Measurements from ENCODE around the gene MEIOC.

The MEIOC gene

GRCh38 chr17:44661835-44662234 is 5.6 kb downstream of the MEIOC start:
- ChIA-PET POLR2A (ENCODE audit: low non-redundant PET) (no interaction called here), CTCF (interaction anchor here (0.6 kb wide), 1 partner anchor 609 kb away, joined by 3 read pairs; no protein-coding TSS in a partner anchor)
- no peak for TF ChIP-seq CTCF (conservative IDR thresholded peaks at IDR 0.05; ENCODE audit: low read depth)
- no peak for DNase-seq (ENCODE audit: low spot score)
- H3K27ac ChIP-seq, result no peak overlapping the region

- CTCF ChIA-PET, result interaction anchor here (0.6 kb wide), 1 partner anchor 19 kb away, joined by 3 read pairs; no protein-coding TSS in a partner anchor
- POLR2A ChIA-PET (ENCODE audit: low non-redundant PET), result no interaction called here
- no peak overlapping the region for H3K27ac ChIP-seq
- no peak for TF ChIP-seq CTCF (conservative IDR thresholded peaks at IDR 0.05; ENCODE audit: low read depth)
- DNase-seq (ENCODE audit: low spot score), result no peak
These were observed 6.8 kb downstream of the MEIOC start for GRCh38 chr17:44663095-44663494.

DNA sequence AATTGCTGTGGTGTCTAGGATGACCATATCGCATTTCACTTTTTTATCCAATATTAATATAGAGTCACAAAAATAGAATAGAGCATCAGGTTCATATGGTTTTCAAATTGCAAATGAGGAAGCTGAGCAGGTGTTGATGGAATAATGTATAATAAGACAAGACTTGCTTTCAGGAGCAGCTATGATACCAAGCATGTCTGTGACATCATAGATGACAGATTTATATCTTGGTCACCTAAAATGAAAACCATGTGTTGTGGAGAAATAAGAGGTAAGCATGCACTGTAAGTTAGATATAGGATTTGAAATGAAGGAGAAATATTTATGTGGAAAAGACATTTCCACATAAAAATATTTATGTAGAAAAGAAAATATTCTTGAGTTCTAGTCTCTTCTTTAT is 8.6 kb downstream of the MEIOC start:
- ChIA-PET CTCF (no interaction called here), POLR2A (ENCODE audit: low non-redundant PET) (no interaction called here)
- DNase-seq (ENCODE audit: low spot score), result no peak
- TF ChIP-seq CTCF (conservative IDR thresholded peaks at IDR 0.05; ENCODE audit: low read depth), result no peak
- H3K27ac ChIP-seq, result no peak overlapping the region

- no peak overlapping the region for H3K27ac ChIP-seq
- POLR2A ChIA-PET (ENCODE audit: low non-redundant PET), result no interaction called here
- no peak for DNase-seq (ENCODE audit: low spot score)
- CTCF ChIA-PET, result no interaction called here
- no peak for TF ChIP-seq CTCF (conservative IDR thresholded peaks at IDR 0.05; ENCODE audit: low read depth)
These were observed 9.7 kb downstream of the MEIOC start for GRCh38 chr17:44666006-44666405.

DNA sequence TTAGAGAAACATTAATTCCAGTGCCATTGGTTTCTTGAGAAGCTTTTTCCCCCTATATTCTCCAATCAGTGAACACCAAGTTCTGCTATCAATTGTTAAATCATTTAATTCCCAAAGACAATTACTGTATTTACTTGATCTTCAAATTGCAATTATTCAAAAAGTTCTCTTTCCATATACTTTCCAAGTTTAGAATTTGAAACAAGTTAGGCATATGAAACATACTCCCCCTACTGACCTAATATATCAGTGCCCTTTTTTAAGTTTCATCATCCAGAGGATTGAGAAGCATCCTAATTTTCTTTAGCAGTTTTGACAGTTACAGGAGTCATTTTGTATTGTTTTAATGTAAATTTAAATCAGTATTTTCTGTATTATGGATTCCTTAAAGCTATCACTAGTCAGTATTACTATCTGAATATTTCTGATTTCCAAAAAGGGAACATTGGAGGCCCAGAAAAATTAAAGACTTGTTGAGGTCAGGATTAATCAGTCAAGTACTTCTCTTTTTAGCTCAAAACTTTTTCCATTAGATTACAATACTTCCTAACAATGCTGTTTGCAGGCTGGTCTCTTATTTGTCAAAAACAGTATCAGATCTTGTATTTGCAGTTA is 16.3 kb downstream of the MEIOC start:
- H3K27ac ChIP-seq, result no peak overlapping the region
- ChIA-PET POLR2A (ENCODE audit: low non-redundant PET) (no interaction called here), CTCF (interaction anchor here (0.6 to 1.5 kb wide), 5 partner anchors 13 to 292 kb away, joined by 3 to 7 read pairs (median 3); no protein-coding TSS in a partner anchor)
- peak; percentile 75 for TF ChIP-seq CTCF (conservative IDR thresholded peaks at IDR 0.05; ENCODE audit: low read depth)
- DNase-seq (ENCODE audit: low spot score), result peak; percentile 32

DNA sequence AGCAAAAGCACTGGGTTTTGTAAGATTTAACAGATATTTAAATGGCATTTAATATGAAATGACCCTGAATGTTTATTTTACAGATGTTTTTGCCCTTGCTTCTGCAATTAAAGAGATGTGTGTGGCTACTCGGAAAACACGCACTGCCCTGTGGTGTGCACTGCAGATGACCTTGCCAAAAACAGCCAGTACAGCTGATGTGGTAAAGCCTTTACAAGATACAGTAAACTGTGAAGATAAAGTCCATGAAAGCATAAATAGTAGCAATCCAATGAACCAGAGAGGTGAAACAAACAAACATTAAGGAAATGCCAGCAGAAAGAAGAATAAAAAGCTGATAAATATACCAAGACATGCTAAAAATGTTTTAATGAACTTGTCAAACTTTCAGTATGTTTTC is 17.6 kb downstream of the MEIOC start:
- no peak for TF ChIP-seq CTCF (conservative IDR thresholded peaks at IDR 0.05; ENCODE audit: low read depth)
- no peak for DNase-seq (ENCODE audit: low spot score)
- POLR2A ChIA-PET (ENCODE audit: low non-redundant PET), result no interaction called here
- CTCF ChIA-PET, result no interaction called here
- H3K27ac ChIP-seq, result no peak overlapping the region

All from RWPE1 (cell line).